Medulla oblongata (tissue), 1 donor: ENCODE results near the gene RPS21.
A peak's percentile ranks its signal among the peaks of the same experiment; 100 is the strongest.

Experiments used
- DNase-seq: peaks from one replicate; pipeline ENCODE4 v3.0.0-alpha.2; 2015; ENCODE audit errors: extremely low spot score

Gene RPS21

DNA sequence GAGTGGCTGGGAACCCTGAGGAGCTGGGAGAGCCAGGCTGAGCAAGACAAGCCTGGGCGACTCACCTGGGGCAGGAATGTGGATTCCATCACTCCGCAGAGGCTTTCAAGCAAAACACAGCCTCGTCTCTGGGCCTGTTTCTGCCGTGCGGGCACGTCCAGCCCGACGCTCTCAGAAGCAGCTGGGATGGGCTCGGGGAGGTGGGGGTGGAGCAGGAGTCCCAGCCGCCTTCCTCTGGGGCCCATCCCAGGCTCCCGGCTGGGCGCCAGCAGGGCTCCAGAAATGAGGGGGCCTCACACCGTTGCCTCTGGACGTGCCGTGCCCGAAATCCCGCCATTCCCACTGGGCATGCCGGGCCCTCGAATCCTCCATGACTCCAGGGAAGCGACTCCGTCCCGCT is 8.7 kb upstream of the RPS21 start:
- no peak for DNase-seq

DNA sequence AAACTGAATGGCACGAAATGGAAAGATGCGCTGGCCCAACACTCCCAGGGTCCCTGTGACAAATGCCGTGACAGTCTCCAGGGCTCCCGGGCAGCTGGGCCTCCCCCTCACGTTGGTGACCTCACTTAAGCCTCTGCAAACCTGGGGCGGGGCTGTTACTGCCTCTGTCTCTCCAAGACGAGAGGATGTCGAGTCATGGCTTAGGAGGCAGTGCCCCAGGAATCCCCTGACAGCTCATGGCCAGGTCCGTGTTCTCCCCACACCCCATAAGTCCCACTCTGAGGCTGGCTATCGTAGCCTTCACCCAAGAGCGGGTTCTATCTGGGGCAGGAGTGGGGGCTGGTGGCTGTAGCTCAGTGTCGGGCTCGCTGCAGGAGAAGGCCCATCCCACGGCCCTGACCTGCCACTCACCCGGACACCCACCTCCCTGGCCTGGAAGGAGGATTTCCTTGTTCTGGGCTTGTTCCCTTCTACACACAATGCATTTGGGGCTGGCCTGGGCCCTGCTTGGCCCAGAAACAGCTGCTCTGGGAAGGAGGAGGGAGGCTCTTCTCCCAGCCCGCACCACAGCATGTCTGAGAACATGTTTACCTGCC is 5.6 kb upstream of the RPS21 start:
- no peak for DNase-seq

- DNase-seq = no peak
Measured at GRCh38 chr20:62381842-62382241, 5.1 kb upstream of the RPS21 start.

DNA sequence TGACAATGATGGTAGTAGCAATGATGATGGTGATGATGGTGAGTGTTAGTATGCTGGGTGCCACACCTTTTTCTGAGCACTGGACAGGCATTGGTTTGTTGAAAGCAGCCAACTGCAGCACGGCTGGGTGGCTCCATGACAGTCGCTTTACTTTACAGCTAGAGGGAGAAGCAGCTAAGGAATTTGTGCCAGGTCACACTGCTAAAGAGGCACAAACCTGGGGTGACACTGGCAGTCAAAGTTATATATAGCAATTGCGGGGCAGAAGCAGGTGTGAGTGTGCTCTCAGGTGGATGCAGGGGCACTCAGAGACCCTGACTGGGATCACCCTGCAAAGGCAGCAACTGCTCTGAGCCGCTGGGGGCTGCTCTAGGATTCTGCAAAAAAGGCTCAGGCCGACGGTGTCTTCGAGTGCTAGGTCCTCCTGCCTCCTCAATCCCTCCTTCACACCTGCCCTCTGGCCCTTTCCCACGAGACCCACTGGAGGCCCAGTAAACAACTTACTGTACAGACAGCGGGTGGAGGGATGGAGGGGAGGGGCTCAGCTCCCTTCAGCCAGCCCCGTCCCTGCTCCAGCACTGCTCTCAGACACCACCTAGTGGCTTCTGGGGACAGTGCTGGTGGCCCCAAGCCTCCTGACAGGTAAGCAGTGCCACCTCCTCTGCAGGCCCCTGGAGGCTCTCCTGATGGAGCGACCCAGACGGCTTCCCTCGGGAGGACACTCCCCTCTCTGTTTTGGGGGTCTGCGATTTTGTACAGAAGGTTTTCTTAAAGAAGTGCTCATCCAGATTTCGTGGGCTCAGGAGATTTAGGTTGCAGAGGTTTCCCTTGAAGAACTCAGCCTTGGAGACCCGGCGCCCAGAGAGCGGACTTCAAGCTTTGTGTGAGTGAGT is 4.4 kb upstream of the RPS21 start:
- peak; percentile 82 for DNase-seq

GRCh38 chr20:62387219-62387913 is 463 bp downstream of the RPS21 start:
- no peak for DNase-seq

DNA sequence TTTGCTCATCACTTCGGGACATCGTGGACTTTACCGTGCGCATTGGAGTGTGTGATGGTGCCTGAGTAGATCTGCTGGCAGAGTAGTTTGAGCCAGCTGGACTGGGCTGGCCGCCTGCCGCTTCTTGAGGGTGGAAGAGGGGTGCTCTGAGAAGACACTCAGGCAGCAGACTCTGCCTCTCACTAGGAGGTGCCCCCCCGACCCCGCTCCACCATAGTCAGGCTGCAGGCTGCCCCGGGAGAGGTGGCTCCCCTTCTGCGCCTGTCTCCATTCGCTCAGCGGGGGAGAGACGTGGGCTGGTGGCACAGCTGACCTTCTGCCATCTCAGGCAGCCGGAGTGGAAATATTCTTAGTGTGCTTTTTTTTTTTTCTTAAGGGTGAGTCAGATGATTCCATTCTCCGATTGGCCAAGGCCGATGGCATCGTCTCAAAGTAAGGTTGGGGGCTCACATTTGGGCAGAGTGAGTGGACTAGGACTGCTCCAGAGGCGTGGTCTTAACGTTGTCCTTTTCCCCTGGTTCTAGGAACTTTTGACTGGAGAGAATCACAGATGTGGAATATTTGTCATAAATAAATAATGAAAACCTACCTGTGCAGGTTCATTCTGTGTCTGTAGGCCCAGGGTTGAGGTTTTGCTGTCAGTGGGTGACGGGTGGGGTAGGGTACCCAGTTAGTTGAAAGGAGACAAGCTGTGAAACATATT is 1.2 kb downstream of the RPS21 start:
- no peak for DNase-seq

GRCh38 chr20:62388839-62389600 is 2.1 kb downstream of the RPS21 start:
- no peak for DNase-seq

- no peak for DNase-seq
Measured at GRCh38 chr20:62389601-62390087, 2.7 kb downstream of the RPS21 start.

DNA sequence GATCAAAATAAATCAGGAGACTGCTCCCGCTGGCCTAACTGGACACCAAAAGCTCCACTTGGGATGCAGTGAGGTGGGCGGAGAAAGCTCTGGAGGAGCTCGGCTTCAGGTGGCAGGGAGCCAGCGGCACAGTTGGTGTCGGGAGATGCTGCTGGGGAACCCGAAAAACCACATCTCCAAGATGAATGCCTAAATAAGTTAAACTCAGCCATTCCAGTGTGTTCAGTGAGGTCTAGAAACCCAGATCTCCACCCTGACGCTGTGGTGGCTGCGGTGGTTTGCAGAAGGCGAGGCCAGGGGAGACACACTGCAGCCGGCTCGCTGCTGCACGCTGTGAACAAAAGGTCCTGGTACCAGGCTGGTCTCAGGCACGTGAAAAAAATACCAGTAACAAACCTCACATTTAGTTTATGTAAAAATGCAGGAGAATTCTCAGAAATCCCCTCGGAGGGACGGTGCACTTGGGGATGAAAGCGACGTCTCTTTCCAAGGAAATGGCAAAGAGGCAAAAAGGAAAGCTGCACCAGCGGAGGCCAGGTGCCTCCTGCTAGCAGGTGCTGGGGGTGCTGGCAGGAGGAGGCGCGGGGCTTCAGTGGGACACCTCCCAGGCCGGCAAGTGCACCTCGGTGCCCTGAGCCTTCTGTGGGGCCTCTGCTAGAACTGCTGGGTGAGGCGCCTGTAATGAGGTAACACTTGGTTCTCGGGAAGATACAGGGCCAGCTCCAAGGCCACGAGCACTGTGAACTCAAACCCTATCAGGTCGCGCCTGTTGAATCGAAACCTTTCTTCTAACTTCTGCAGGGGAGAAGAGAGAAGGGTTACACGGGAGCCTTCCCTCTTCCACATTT is 3.6 kb downstream of the RPS21 start:
- DNase-seq = no peak

DNA sequence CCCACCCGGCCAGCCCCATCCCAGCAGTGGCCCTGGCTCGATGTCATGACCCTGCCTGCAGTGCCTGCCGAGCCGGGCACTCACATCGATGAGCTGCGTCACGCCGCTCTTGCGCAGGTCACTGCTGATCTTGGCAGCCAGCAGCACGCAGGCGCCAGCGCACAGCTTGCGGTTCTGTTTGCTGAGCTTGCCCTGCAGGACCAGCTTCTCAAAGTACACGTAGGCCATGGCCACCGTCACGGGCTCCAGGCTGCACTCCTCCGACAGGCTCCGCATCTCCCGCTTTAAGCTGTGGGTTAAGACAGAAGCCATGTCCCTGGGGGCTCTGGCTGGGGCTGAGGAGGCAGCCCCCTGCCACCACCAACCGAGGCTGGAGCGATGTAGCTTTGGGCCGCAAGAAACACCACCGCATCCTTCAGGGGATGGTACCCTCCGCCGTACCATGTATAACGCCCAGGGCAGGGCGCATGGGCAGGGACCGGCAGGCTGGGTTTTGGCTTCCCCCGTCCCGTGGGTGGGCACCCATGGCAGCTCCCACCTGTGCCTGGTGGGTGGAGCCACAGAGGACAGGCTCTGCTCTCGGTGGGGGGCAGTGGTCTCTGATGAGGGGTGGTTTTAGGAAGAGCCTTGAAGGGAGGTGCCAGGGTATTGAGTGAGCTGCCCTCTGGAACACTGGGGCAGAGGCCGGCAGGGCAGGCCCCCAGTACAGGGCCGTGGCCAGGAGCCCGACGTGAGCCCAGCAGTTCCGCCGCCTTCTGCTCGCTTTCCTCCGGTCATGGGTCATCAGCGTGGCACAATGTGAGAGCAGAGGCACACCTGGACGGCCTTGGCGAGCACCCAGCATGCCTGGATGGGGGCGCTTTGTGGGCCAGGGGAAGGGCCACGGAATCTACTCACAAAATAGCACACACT is 4.5 kb downstream of the RPS21 start:
- no peak for DNase-seq

DNA sequence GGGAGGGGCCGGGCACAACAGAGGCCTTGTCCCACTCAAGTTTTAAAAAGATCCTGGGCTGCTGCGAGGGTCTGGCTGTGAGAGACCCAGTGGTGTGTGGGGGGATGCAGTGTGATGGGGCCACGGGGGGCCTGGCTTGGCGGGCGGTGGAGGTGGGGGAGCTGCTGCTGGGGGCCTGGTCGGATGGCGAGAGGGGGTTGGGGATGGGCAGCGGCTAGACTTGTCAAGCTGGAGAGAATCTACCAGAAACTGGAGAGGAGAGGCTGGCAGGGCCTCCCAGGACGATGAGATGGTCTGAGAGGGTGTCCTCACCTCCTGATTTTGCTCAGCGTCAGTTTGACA is 5.1 kb downstream of the RPS21 start:
- DNase-seq = no peak

- no peak for DNase-seq
Measured at GRCh38 chr20:62392621-62393334, 5.9 kb downstream of the RPS21 start.

GRCh38 chr20:62393335-62393665 is 6.4 kb downstream of the RPS21 start:
- DNase-seq = no peak

DNA sequence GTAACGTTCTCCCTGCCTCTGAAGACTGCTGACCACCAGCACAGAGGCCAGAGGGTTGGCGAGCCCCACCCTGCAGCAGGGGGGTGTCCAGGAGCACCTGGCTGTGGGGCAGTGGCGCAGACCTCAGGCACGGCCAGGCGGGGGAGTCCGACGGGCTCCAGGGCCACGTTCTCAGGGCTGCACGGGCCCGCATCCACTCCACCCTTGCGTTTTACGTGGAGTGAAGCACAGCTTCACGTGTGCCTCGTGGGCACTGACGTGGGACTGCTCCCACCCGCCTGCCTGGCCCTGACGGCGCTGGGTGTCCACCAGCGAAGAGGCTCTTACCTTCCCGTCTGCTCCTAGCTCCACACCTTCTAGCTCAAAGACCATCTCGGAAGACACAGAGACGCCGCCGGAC is 6.9 kb downstream of the RPS21 start:
- no peak for DNase-seq

DNA sequence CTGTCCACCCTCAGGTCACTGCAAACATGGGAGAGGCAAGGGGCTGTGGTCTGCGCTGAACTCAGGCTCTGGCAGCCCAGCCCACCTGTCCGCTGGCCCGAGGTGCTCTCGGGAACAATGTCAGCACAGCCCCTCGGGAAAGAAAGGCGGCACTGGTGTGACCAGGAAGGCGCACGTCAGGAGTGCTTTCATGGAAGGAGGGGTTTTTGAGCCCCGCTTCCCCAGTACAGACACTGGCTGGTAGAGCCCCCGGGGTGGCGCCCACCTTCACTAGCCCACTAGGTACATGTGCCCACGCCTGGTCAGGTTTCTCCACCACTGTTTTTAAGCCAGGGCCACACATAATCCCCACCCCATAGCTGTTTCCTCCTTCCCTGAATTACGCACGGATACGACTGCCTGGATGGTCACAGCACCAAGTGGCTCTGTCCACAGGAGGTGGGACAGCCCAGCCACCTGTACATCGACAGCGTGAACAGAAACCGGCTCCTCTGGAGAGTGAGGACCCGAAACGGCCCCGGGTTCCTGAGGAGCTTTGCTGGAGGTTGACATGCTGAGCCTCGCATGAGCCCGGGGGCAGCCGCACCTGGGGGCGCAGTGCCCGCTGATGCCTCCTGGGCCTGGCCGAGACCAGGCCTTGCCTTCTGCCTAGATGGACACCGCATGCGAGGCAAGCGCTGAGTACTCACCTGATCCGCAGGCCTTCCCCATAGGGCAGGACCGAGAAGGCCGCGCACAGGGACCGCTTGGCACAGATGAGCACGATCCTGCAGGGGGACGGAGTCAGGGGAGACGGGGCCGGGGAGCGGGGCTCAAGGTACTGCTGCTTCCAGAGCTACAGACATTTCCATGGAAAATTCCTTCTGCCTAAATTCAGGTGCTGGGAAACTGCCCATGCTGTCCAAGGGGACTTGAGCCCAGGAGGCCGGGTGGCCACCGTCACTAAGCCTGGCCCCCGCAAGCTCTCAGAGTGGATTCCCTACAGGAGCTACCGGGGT is 7.6 kb downstream of the RPS21 start:
- no peak for DNase-seq

DNA sequence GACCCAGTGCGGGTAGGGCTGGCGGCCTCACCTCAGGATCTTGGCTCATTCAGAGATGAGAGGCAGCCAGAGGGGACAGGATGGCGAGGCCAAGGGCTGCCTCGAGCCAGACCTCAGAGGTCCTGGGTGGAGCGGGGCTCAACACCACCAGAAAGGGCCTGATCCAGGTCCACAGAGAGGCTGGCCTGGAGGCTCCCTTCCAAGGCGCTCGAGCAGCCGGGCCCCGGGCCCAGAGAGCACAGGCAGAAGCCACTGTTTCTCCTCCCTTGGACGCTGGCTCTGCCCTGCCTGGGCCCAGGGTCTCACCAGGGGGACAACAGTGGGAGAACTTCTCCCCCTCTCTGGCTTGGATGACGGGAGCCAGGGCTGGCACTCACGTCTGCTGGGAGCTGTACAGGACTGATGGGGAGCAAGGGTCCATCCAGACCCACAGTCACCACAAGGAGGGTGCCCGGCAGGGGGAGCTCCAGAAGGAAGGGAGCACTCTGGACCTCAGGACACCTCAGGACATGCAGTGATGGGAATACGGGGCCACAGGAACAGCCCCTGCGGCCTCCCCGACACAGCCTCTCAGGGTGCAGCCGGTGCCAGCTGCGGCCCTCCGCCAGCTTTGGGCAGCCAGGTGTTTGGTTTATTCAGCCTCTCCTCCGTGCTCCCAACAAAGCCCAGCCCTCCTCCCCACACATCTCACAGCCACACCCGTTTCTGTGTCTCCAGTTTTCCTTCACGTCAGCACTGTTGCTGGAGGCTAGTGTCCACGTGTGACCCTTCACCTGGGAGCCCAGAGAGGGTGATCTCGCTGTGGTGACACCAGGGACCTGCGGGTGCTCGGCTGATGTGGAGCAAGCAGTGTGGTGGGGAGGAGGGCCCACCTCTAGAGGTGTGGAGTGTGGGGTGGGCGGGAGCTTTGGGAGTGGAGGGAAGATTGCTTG is 8.7 kb downstream of the RPS21 start:
- DNase-seq = peak; percentile 21
